ENCODE results near the gene C1orf232. TPM values are rescaled to one million over a fixed set of nuclear protein-coding genes. Genes with fewer than 3 reads are reported as not detected.

C1orf232 gene
- total and polyA plus RNA-seq, 2 donors (not counting 1 experiment from before 2014, with no cell fraction given) = not detected

DNA sequence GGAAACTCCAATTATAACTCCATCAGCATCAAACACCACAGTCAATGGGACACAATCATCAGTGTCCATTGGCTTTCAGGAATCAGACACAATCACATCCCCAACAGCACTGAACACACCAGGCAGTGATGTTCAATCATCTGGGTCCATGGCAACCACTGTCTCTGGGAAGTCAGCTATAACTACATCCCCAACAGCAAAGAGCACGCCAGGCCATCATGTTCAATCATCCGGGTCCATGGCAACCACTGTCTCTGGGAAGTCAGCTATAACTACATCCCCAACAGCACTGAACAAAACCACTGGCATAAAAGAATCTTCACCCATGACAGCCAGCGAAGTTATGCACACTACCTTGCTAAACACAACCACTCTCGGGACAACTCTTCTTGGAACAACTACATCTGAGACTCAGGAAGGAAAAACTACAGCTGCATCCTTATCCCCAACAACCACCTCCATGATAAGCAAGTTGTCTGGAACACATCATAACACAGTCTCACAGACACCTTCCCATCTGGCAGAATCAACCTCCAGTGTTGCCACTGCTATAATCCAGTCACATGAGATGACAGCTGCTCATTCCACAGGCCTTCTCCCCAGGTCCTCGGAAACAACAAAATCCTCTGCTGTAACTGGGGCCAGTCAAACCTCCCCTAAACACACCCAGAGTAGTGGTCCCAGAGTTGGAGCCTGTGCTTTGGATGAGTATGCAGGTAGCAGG is 41.5 kb upstream of the C1orf232 start:
- H3K4me3 Mint-ChIP-seq = no peak overlapping the region
- no peak for DNase-seq
- Histone ChIP-seq H3K4me3 (ENCODE audit: control extremely low read depth in 1 of 5, extremely low read depth in 1 of 5, insufficient read depth in 1 of 5, low read depth in 2 of 5, low read length in 4 of 5) (no peak overlapping the region), H4K20me1 (ENCODE audit: control insufficient read depth, insufficient read depth, low read length, poor library complexity, severe bottlenecking) (no peaks in the 10 kb centered on the region), H3K4me2 (replicated peaks; ENCODE audit: low read depth, low read length, poor library complexity, severe bottlenecking) (no peak overlapping the region), H3K79me2 (ENCODE audit: control insufficient read depth, insufficient read depth, low read length) (no peaks in the 10 kb centered on the region), H3K27ac (ENCODE audit: low read length in 2 of 2) (no peak overlapping the region), H3K36me3 (replicated peaks in 1 of 2; ENCODE audit: control extremely low read depth in 1 of 2, control insufficient read depth in 1 of 2, extremely low read depth in 1 of 2, insufficient read depth in 2 of 2, low read length in 1 of 2) (no peaks in the 10 kb centered on the region), H3K9me3 (ENCODE audit: control extremely low read depth in 1 of 3, control insufficient read depth in 2 of 3, insufficient read depth in 1 of 3, low read length in 2 of 3) (no peaks in the 10 kb centered on the region), H3K4me1 (ENCODE audit: control insufficient read depth in 2 of 2, insufficient read depth in 2 of 2, low read length in 2 of 2) (no peaks in the 10 kb centered on the region), H2AFZ (ENCODE audit: insufficient read depth, low read depth, low read length, poor library complexity, severe bottlenecking) (no peak overlapping the region), H3K27me3 (replicated peaks in 1 of 4; ENCODE audit: control extremely low read depth in 1 of 4, control insufficient read depth in 3 of 4, insufficient read depth in 4 of 4, low read length in 3 of 4) (peaks cover 0 to 2% (median 0%) of the 10 kb centered on the region in 4 experiments), H3K9ac (ENCODE audit: low read length) (no peak overlapping the region)
- H3K4me1 Mint-ChIP-seq = no peaks in the 10 kb centered on the region
- ATAC-seq (ENCODE audit: low read depth) = no peak
- H3K27me3 Mint-ChIP-seq = peaks cover 8% of the 10 kb centered on the region
- ChIA-PET CTCF (interaction anchor here (0.6 to 1.2 kb wide), 3 partner anchors 9 to 149 kb away, joined by 3 read pairs; no protein-coding TSS in a partner anchor), POLR2A (no interaction called here)
- no peak for TF ChIP-seq EZH2 (IDR thresholded peaks at IDR 0.05; ENCODE audit: borderline replicate concordance, insufficient read depth, low read depth, low read length, poor library complexity, severe bottlenecking)
- TF ChIP-seq, protein P1, sequence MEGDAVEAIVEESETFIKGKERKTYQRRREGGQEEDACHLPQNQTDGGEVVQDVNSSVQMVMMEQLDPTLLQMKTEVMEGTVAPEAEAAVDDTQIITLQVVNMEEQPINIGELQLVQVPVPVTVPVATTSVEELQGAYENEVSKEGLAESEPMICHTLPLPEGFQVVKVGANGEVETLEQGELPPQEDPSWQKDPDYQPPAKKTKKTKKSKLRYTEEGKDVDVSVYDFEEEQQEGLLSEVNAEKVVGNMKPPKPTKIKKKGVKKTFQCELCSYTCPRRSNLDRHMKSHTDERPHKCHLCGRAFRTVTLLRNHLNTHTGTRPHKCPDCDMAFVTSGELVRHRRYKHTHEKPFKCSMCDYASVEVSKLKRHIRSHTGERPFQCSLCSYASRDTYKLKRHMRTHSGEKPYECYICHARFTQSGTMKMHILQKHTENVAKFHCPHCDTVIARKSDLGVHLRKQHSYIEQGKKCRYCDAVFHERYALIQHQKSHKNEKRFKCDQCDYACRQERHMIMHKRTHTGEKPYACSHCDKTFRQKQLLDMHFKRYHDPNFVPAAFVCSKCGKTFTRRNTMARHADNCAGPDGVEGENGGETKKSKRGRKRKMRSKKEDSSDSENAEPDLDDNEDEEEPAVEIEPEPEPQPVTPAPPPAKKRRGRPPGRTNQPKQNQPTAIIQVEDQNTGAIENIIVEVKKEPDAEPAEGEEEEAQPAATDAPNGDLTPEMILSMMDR (IDR thresholded peaks at IDR 0.05) = no peak
- no peaks in the 10 kb centered on the region for H3K9me3 Mint-ChIP-seq (ENCODE audit: insufficient read depth)
- WGBS (ENCODE audit: insufficient coverage) = 96% methylated on average over 4 of the region's 5 CpGs
- intact Hi-C loops (cut with micrococcal nuclease) = no loop called here
- no peak overlapping the region for H3K27ac Mint-ChIP-seq

DNA sequence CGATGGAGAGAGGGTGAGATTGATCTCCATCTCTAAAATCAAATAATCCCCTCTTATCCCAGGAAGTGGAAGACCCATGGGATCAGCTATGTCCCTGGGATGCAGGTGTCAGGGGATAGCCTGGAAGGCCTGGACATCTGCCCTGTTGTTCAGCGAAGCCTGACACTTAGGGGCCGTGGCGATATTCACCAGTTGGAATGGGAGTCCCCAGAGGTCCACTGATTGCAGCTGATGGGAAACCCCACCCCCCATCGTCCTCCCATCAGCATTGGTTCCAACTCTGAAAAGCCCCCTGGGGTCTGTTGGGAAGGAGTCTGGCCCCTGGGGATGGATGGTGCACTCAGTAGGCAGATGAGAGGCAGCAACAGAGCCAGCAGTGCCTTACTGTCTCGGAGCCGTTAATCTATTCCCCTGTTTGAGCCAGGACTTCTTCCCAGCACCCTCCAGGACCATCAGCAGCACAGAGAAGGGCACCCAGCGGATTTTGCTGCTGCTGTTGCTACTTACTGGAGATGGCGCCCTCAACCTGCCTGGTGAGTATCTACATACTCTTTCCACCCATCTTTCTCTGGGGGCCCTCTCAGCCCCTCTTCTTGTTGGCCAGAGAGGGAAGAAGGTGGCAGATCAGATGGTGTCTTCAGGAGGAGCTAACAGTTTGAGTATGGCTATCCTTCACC is 35.0 kb upstream of the C1orf232 start:
- intact Hi-C loops (cut with micrococcal nuclease) = no loop called here

More for the DNA sequence above, 35.0 kb upstream of the C1orf232 start:
- ATAC-seq (ENCODE audit: low read depth) = no peak
- Histone ChIP-seq H4K20me1 (ENCODE audit: control insufficient read depth, insufficient read depth, low read length, poor library complexity, severe bottlenecking) (no peaks in the 10 kb centered on the region), H3K4me3 (ENCODE audit: control extremely low read depth in 1 of 5, extremely low read depth in 1 of 5, insufficient read depth in 1 of 5, low read depth in 2 of 5, low read length in 4 of 5) (no peak overlapping the region), H2AFZ (ENCODE audit: insufficient read depth, low read depth, low read length, poor library complexity, severe bottlenecking) (no peak overlapping the region), H3K4me1 (ENCODE audit: control insufficient read depth in 2 of 2, insufficient read depth in 2 of 2, low read length in 2 of 2) (no peaks in the 10 kb centered on the region), H3K79me2 (ENCODE audit: control insufficient read depth, insufficient read depth, low read length) (no peaks in the 10 kb centered on the region), H3K36me3 (replicated peaks in 1 of 2; ENCODE audit: control extremely low read depth in 1 of 2, control insufficient read depth in 1 of 2, extremely low read depth in 1 of 2, insufficient read depth in 2 of 2, low read length in 1 of 2) (no peaks in the 10 kb centered on the region), H3K27ac (ENCODE audit: low read length in 2 of 2) (no peak overlapping the region), H3K9me3 (ENCODE audit: control extremely low read depth in 1 of 3, control insufficient read depth in 2 of 3, insufficient read depth in 1 of 3, low read length in 2 of 3) (no peaks in the 10 kb centered on the region), H3K9ac (ENCODE audit: low read length) (no peak overlapping the region), H3K4me2 (replicated peaks; ENCODE audit: low read depth, low read length, poor library complexity, severe bottlenecking) (no peak overlapping the region), H3K27me3 (replicated peaks in 1 of 4; ENCODE audit: control extremely low read depth in 1 of 4, control insufficient read depth in 3 of 4, insufficient read depth in 4 of 4, low read length in 3 of 4) (no peaks in the 10 kb centered on the region)
- Mint-ChIP-seq H3K27ac (no peak overlapping the region), H3K4me1 (no peaks in the 10 kb centered on the region), H3K4me3 (no peak overlapping the region), H3K9me3 (ENCODE audit: insufficient read depth) (no peaks in the 10 kb centered on the region), H3K27me3 (peaks cover 6% of the 10 kb centered on the region)
- no peak for DNase-seq
- ChIA-PET POLR2A (no interaction called here), CTCF (interaction anchor here (0.9 to 1.9 kb wide), 4 partner anchors 30 to 214 kb away, joined by 3 to 8 read pairs (median 4); partner anchors contain the start of genes CEP85 and ZNF593OS)
- 91% methylated on average over 6 of the region's 9 CpGs for WGBS (ENCODE audit: insufficient coverage)
- no peak for TF ChIP-seq EZH2 (IDR thresholded peaks at IDR 0.05; ENCODE audit: borderline replicate concordance, insufficient read depth, low read depth, low read length, poor library complexity, severe bottlenecking)
- TF ChIP-seq, protein P1 (IDR thresholded peaks at IDR 0.05) = no peak

All from B cell (primary cell).